Activated CD4-positive, CD25-positive, alpha-beta regulatory T cell treated with anti-CD3 and anti-CD28 coated beads, Interleukin-2, amount 50 U/mL, for 72 hours (primary cell): ENCODE measurements around the gene NDUFS8.
"Not testable (repeated sequence)": the region's sequence is repeated elsewhere in the genome, so short reads cannot be mapped to it uniquely, and the experiment has no call there.

Experiments used
- DNase-seq: peaks from one replicate; pipeline ENCODE4 v3.0.0; 2021

NDUFS8 gene

DNA sequence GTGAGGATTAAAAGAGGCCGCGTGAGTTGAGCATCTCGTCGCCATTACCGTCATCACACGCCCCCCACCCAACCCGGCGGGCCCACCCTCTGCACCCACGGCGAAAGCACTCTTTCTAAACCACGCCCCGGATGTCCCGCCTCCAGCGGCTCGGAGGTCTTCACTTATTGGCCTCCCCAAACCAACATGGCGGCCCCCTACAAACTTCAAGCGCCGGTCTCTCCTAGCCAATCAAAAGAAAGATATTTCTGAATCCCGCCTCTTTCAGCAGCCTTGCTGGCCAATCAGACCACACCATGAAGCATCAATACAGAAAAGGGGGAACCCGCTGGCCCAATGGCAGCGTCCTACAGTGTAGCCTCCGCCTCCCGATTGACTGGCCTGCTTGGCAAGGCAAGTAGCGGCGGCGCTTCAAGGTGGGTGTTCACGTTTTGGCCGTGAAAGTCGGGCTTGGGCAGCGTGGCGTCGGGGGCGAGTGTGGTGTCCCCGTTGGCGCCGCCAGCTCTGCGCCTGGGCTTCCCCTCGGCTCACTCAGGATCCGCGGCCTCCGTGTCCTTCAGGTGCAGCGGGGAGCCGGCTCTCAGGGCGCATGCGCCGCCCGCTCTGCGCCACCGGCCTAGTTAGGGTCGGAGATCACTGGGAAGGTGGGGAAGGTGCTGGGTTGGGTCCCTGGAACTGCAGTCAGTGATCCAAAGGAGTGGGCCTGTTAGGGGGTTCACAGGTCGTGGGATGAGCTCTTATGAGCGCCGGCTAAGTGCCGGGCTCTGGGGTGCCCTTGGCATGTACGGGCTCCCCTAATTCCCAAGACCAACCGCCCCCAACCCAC is at the start of gene NDUFS8:
NDUFS8 (plus strand) TSS at position 364 of the 826 bp plus-strand sequence. CDS start 1,471 bp downstream, outside the sequence.
- DNase-seq = peak; percentile 94

GRCh38 chr11:67981226-67981625 is 49.3 kb upstream of the NDUFS8 start:
- DNase-seq = not testable (repeated sequence)

DNA sequence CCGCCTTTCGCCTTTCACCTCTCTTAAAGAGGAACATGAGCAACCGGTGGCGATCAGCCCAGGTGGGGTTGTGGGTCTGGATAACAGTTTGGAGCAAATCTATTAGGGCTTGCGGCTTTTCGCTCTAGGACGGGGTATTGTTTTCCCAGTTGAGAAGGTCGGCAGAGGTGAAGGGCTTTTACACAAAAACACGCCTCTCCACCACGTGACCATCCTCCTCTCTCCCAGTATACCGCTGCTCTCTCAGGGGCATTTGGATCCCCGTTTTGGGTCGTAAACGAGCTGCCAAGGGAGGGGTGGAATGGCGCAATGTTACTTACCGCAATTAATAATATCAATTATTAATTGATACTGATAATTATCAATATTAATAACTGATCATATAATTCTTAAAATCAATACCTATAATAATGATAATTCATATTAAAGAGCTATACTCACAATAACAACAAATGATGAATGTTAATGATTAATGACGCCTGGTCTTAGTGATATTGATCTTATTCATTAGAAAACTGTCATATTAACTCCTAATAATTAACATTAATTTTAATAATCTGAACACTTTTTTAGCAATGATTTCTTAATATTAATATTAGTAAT is 48.1 kb upstream of the NDUFS8 start:
- DNase-seq = not testable (repeated sequence)

DNA sequence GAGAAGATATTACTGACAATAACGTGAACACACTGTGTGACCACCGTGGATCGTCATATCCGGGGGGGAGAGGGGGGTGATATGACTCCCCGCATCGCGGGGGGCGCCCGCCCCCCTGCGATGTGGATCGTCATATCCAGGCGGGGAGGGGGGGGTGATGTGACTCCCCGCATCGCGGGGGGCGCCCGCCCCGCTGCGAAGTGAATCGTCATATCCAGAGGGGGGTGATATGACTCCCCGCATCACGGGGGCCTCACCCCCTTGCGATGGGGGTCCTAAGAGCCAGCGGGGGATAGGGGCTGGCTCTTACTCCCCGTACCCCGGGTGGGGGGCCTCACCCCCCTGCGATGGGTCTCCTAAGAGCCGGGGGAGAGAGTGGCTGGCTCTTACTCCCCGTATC is 46.5 kb upstream of the NDUFS8 start:
- no peak for DNase-seq

DNA sequence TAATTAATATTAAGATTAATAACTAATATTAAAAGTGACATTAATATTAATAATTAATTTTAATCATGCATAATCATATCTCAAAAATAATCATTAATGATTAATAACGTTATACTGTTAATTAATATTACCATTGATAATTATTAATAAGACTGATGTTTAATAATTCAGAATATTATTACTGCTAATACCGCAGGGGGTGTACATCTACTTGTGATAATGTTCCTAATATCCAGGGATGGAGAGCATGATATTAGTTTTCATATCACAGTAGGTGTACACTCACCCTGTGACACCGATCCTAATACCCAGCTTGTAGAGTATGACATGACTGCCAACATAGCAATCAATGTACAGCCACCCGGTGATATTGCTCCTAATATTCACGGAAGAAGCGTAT is 45.2 kb upstream of the NDUFS8 start:
- DNase-seq = not testable (repeated sequence)

- DNase-seq = not testable (repeated sequence)
Observed at GRCh38 chr11:67990546-67991346, 39.7 kb upstream of the NDUFS8 start.

DNA sequence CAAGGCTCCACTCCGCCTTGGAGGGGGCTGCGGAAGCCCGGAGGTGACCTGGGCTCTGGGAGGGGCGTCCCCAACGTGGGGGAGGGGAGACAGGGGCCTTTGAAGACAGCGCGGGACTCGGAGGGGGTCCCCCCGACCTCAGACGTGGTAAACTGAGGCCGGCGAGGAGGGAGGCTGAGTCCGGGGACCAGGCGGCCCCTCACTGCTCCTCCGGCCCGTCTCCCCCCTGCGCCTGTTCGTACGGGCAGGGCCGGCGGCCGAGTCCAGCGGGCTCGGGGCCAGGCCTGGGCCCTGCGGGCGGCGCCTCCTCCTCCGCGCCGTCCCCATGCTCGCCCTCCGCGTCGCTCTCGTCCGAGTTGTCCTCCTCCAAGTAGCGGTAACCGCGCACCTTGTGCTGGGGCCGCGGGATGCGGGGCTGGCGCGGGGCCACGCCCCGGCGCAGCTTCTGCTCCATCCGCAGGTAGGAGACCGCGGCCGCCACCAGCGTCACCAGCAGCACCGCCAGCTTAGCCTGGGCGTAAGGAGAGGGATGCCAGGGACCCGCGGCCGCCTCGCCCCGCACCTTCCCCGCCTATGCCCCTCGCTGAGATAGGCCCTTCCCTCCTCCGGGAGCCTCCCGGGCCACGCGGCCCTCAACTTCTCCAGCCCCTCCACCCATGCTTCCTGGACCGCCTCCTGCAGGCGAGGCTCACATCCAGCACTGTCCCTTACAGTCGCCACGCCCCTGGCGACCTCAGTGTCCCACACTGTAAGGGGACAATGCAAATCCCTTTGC is 38.9 kb upstream of the NDUFS8 start:
- not testable (repeated sequence) for DNase-seq

- DNase-seq = peak; percentile 51
Observed at GRCh38 chr11:67993821-67994220, 36.7 kb upstream of the NDUFS8 start.

- DNase-seq = not testable (repeated sequence)
Observed at GRCh38 chr11:67994387-67994786, 36.1 kb upstream of the NDUFS8 start.

DNA sequence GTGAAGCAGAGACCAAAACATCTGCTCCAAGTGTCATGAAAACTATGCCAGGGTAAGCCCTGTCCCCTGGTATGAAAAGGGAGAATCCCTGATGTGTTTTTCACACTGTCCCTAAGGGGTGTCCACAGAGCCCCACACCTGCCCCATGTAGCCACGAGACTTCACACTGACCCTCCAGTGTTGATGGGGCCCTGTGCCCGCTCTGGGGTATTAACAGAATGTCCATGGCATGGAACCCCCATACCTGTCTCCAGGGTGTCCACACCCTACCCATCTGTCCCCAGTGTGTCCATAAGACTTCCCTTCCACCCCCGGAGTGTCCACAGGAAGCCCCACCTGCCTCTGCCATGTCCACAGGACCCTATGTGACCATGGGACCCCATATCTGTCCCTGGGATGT is 35.4 kb upstream of the NDUFS8 start:
- DNase-seq = not testable (repeated sequence)

DNA sequence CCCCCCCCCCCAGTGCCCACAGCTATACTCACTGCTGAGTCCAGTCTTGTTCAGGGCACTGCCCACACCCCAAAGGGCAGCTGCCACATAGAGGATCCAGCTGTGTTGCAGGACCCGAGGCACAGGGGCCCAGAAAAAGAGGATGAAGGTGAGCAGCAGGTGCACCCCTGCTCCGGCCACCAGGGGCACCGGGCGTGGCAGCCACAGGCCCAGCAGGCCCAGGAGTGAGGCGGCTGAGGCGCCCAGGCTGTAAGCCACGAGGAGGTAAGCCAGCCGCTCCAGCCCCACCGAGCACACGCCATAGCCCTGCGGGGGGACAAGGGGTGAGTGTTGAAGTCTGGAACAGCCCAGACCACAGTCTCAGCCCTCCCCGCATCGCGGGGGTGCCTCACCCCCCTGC is 34.9 kb upstream of the NDUFS8 start:
- DNase-seq = not testable (repeated sequence)

GRCh38 chr11:67996051-67996450 is 34.4 kb upstream of the NDUFS8 start:
- no peak for DNase-seq

DNA sequence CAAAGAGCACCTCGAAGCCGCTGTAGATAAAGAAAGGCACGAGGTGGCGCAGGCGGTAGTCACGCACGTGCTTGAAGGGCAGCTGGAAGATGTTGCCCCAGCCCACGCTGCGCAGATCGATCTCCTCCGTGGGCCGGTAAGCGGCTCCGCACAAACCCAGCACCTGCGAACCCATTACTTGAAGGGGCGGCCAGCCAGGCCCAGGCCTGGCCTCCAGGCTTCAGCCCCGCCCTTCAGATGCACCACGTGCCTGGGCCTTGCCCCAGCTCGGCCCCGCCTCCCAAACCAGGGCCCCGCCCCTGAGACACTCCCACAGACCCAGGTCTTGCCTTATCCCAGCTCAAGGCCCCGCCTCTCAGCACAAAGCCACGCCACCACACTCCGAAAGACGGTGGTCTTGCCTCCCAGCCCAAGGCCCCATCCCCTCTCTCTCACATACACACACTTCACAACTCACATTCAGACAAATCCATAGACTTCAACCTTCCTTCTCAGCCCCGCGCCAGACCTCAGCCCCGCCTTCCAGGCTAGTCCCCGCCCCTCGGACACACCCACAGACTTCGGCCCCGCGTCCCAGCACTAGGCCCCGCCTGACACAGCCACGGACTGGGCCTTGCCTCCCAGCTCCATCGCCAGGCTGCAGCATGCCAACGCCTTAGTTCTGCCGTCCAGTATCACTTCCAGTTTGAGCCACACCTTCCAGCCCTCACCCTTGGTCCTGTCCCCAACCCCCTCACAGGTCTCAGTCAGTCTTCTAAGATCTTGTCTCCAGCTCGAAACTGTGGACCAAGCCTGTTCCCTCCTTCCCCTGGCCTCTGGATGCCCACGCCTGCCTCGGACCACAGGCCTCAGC is 33.6 kb upstream of the NDUFS8 start:
- peak; percentile 59 for DNase-seq

GRCh38 chr11:67997475-67997921 is 33.0 kb upstream of the NDUFS8 start:
- DNase-seq = no peak

- DNase-seq = no peak
Observed at GRCh38 chr11:67998150-67999045, 32.1 kb upstream of the NDUFS8 start.

GRCh38 chr11:67999201-67999629 is 31.3 kb upstream of the NDUFS8 start:
- DNase-seq = no peak

DNA sequence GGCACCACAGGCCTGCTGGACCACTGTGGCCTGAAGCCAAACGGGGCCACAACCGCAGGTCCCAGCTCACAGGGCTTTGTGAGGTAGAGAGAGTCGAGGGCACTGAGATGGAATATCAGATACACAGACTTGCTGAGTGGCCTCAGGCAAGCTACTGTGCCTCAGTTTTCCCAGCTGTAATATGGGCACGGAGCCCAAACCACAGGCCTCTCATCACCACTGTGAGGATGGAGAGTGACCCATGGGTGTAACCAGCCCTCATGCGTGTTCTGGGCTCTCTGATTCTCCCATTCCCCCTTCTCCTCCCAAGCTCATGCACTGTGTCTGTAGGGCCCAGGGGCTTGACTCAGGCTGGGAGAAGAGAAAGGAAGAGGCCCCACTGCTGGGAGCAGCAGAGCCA is 30.8 kb upstream of the NDUFS8 start:
- no peak for DNase-seq

DNA sequence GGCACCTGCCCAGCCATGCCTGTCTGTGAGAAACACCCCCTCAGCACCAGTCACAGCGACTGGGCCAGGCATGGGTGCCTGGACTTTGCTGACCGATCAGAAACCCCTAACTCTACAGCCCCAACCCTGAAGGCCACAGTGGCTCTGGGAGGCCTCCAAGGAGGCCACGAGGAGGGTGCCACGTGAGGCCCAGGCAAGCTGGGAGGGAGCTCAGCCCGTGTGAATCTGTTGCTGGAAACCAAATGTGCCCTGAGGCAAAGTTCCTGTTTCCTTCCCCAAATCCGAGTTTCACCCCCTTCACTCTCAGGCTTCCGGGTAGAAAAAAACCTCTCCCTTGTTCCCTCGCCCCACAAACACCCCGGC is 27.9 kb upstream of the NDUFS8 start:
- no peak for DNase-seq

GRCh38 chr11:68002938-68003845 is 27.3 kb upstream of the NDUFS8 start:
- peak; percentile 54 for DNase-seq
